SU-DHL-6 (cell line): ENCODE measurements around the gene FAM171A1.

Experiments used
- CTCF ChIP-seq: fragments of 200-600 bp; sonication (generic); IDR thresholded peaks from one replicate; pipeline ENCODE4 v1.5.1; 2017; ENCODE audit warnings: antibody characterized with exemption, mild to moderate bottlenecking, low read length, moderate library complexity; ENCODE audit not compliant: insufficient read depth, poor library complexity, severe bottlenecking
- EZH2phosphoT487 ChIP-seq: fragments of 200-600 bp; sonication (generic), shearing (Covaris generic); conservative IDR thresholded peaks from 2 replicates; pipeline ENCODE4 v1.6.1; 2018; ENCODE audit warnings: mild to moderate bottlenecking, antibody characterized with exemption, low read length, moderate library complexity, mixed read lengths

GRCh38 chr10:15228426-15228825 lies 142.7 kb downstream of the FAM171A1 start:
- TF ChIP-seq CTCF (no peak), EZH2phosphoT487 (no peak)
